Osteocyte (in vitro differentiated cells): ENCODE measurements around the gene UGT1A10. TPM values are rescaled to one million over a fixed set of nuclear protein-coding genes. Genes with fewer than 3 reads are reported as not detected.

Experiments used
- DNase-seq: peaks from one replicate; pipeline ENCODE4 v3.0.0; 2021; ENCODE audit warnings: mixed read lengths; ENCODE audit not compliant: unreplicated experiment; ENCODE audit errors: extremely low spot score
- H3K27ac Mint-ChIP-seq: one replicate; pipeline ENCODE4 v1.8.0; 2021; ENCODE audit warnings: mild to moderate bottlenecking, mixed read lengths; ENCODE audit not compliant: unreplicated experiment
- H3K27me3 Mint-ChIP-seq: one replicate; pipeline ENCODE4 v1.8.0; 2021; ENCODE audit warnings: mixed read lengths; ENCODE audit not compliant: unreplicated experiment
- H3K36me3 Mint-ChIP-seq: one replicate; pipeline ENCODE4 v1.8.0; 2021; ENCODE audit warnings: mixed read lengths; ENCODE audit not compliant: unreplicated experiment
- H3K4me1 Mint-ChIP-seq: one replicate; pipeline ENCODE4 v1.8.0; 2021; ENCODE audit warnings: mixed read lengths; ENCODE audit not compliant: unreplicated experiment
- H3K4me3 Mint-ChIP-seq: one replicate; pipeline ENCODE4 v1.8.0; 2021; ENCODE audit warnings: mild to moderate bottlenecking, moderate library complexity, mixed read lengths; ENCODE audit not compliant: unreplicated experiment
- H3K9me3 Mint-ChIP-seq: one replicate; pipeline ENCODE4 v1.8.0; 2021; ENCODE audit warnings: mixed read lengths; ENCODE audit not compliant: unreplicated experiment
- CTCF ChIP-seq: fragments of 200-600 bp; sonication (generic); IDR thresholded peaks from 2 replicates; pipeline ENCODE4 v1.5.0; 2021; ENCODE audit warnings: antibody characterized with exemption, mild to moderate bottlenecking, moderate library complexity
- total RNA-seq: library from RNA; stranded (reverse); gene quantifications from 2 replicates; pipeline ENCODE4 v1.2.1, GENCODE V29; 2021

Gene UGT1A10
- total RNA-seq, 1 donor from 2014 or later: not detected

- Mint-ChIP-seq H3K4me1 (peaks cover 5% of the 10 kb centered on the region), H3K27ac (no peak overlapping the region), H3K9me3 (no peaks in the 10 kb centered on the region), H3K4me3 (no peak overlapping the region), H3K27me3 (peaks cover 27% of the 10 kb centered on the region), H3K36me3 (no peaks in the 10 kb centered on the region)
- no peak for TF ChIP-seq CTCF
- DNase-seq: no peak
These were observed 130.2 kb downstream of the UGT1A10 start for GRCh38 chr2:233766416-233766815.

- Mint-ChIP-seq H3K36me3 (no peaks in the 10 kb centered on the region), H3K4me1 (peaks cover 5% of the 10 kb centered on the region), H3K27ac (no peak overlapping the region), H3K9me3 (no peaks in the 10 kb centered on the region), H3K4me3 (no peak overlapping the region), H3K27me3 (peaks cover 25% of the 10 kb centered on the region)
- TF ChIP-seq CTCF: no peak
- DNase-seq: no peak
These were observed 131.8 kb downstream of the UGT1A10 start for GRCh38 chr2:233768076-233768475.

GRCh38 chr2:233769260-233769659, 133.0 kb downstream of the UGT1A10 start:
- no peak overlapping the region for H3K4me3 Mint-ChIP-seq
- TF ChIP-seq CTCF: no peak
- no peak overlapping the region for H3K27ac Mint-ChIP-seq
- no peak for DNase-seq
- peaks cover 20% of the 10 kb centered on the region for H3K27me3 Mint-ChIP-seq
- H3K36me3 Mint-ChIP-seq: no peaks in the 10 kb centered on the region
- H3K9me3 Mint-ChIP-seq: no peaks in the 10 kb centered on the region
- H3K4me1 Mint-ChIP-seq: peaks cover 4% of the 10 kb centered on the region

- Mint-ChIP-seq H3K4me1 (no peaks in the 10 kb centered on the region), H3K9me3 (no peaks in the 10 kb centered on the region), H3K27ac (no peak overlapping the region), H3K27me3 (peaks cover 21% of the 10 kb centered on the region), H3K4me3 (no peak overlapping the region), H3K36me3 (no peaks in the 10 kb centered on the region)
- no peak for TF ChIP-seq CTCF
- DNase-seq: no peak
These were observed 135.9 kb downstream of the UGT1A10 start for GRCh38 chr2:233772153-233772552.

GRCh38 chr2:233772583-233772982, 136.3 kb downstream of the UGT1A10 start:
- Mint-ChIP-seq H3K9me3 (no peaks in the 10 kb centered on the region), H3K4me3 (no peak overlapping the region), H3K36me3 (no peaks in the 10 kb centered on the region), H3K27me3 (peaks cover 18% of the 10 kb centered on the region), H3K4me1 (no peaks in the 10 kb centered on the region), H3K27ac (no peak overlapping the region)
- DNase-seq: no peak
- no peak for TF ChIP-seq CTCF
